Activated CD4-positive, alpha-beta memory T cell treated with anti-CD3 and anti-CD28 coated beads for 36 hours (primary cell): Measurements from ENCODE around the gene OBSL1. TPM values are rescaled to one million over a fixed set of nuclear protein-coding genes. Genes with fewer than 3 reads are reported as not detected.

ENCODE experiments used
- CTCF ChIA-PET: fragments of 350-600 bp; sonication (Branson Sonifier 250); formaldehyde crosslinking; loops from one replicate; lab custom pipeline; 2021; ENCODE audit warnings: antibody characterized with exemption, inconsistent platforms; lab: Charles Lee
- POLR2A ChIA-PET: fragments of 350-600 bp; sonication (Branson Sonifier 250); formaldehyde crosslinking; loops from one replicate; lab custom pipeline; 2021; ENCODE audit warnings: antibody characterized with exemption; lab: Charles Lee
- DNase-seq: peaks from one replicate; pipeline ENCODE4 v3.0.0-alpha.2; 2020
- H3K27ac Mint-ChIP-seq: one replicate; pipeline ENCODE4 v1.8.0; 2021; ENCODE audit warnings: mixed read lengths
- H3K27me3 Mint-ChIP-seq: one replicate; pipeline ENCODE4 v1.8.0; 2021; ENCODE audit warnings: mixed read lengths
- H3K36me3 Mint-ChIP-seq: one replicate; pipeline ENCODE4 v1.8.0; 2021; ENCODE audit warnings: mixed read lengths
- H3K4me1 Mint-ChIP-seq: one replicate; pipeline ENCODE4 v1.8.0; 2021; ENCODE audit warnings: low read depth, mixed read lengths
- H3K4me3 Mint-ChIP-seq: one replicate; pipeline ENCODE4 v1.8.0; 2021; ENCODE audit warnings: mild to moderate bottlenecking, mixed read lengths
- H3K9me3 Mint-ChIP-seq: one replicate; pipeline ENCODE4 v1.8.0; 2021; ENCODE audit warnings: mixed read lengths
- intact Hi-C: fragments of 100-400 bp; cut with micrococcal nuclease; formaldehyde crosslinking; loops from one replicate; pipeline ENCODE4 v1.15.1; 2023
- total RNA-seq, 2 experiments: library from RNA; stranded (reverse); gene quantifications; one replicate each; pipeline ENCODE4 v1.2.3, GENCODE V29; 2021

OBSL1 gene
- total RNA-seq, 2 experiments from 2014 or later: 0.83 to 0.94 TPM

- no peak for DNase-seq
- H3K4me3 Mint-ChIP-seq: peak overlapping the region; percentile 92
- ChIA-PET CTCF (interaction anchor here (0.9 to 6.6 kb wide), 13 partner anchors 10 to 155 kb away, joined by 3 to 73 read pairs (median 5); partner anchors contain the start of genes GMPPA and STK11IP), POLR2A (interaction anchor here (0.6 to 1.4 kb wide), 7 partner anchors 9 to 155 kb away, joined by 3 to 8 read pairs (median 4); partner anchors contain the start of genes DNPEP, GMPPA and STK11IP)
- H3K27me3 Mint-ChIP-seq: no peaks in the 10 kb centered on the region
- intact Hi-C loops: loop anchor here (1.0 to 10.0 kb wide), 5 partner anchors 9 to 368 kb away; partner anchors contain the start of genes CNPPD1, GMPPA, RETREG2 and SLC23A3
- peaks cover 19% of the 10 kb centered on the region for H3K36me3 Mint-ChIP-seq
- H3K9me3 Mint-ChIP-seq: no peaks in the 10 kb centered on the region
- H3K27ac Mint-ChIP-seq: peak overlapping the region; percentile 65
- H3K4me1 Mint-ChIP-seq: peaks cover 22% of the 10 kb centered on the region
Observed at GRCh38 chr2:219542931-219543595, 28.3 kb downstream of the OBSL1 start.

DNA sequence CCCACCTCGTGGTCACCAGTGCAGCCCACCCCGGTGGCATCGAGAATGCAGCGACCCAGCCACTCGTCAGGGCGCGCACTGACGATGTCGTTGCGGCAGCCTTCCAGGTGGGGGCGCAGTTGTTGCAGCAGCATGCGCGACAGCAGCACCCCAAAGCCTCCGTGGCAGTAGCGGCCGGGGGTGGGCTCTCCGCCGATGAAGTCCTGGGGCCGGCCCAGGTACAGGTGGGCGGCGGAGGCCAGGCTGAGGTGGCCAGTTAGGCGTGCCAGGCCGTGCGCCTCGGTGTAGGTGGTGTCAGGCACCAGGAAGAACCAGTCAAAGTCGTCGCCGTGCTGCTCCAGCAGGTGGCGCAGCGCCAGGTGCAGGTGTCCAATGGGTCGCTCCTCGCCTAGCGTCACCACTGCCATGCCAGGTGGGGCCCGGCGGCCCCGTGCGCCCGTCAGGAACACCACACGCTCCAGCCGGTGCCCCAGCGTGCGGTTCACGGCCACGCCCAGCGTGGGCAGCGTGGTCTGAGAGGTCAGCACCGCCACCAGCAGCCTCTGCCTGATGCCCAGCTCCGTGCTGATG lies 29.6 kb downstream of the OBSL1 start:
- no peak overlapping the region for H3K27ac Mint-ChIP-seq
- H3K4me3 Mint-ChIP-seq: peak overlapping the region; percentile 92
- DNase-seq: peak; percentile 91
- peaks cover 19% of the 10 kb centered on the region for H3K36me3 Mint-ChIP-seq
- H3K9me3 Mint-ChIP-seq: no peaks in the 10 kb centered on the region
- peaks cover 22% of the 10 kb centered on the region for H3K4me1 Mint-ChIP-seq
- no peaks in the 10 kb centered on the region for H3K27me3 Mint-ChIP-seq
- POLR2A ChIA-PET: no interaction called here
- CTCF ChIA-PET: interaction anchor here (0.6 to 6.6 kb wide), 35 partner anchors 10 to 185 kb away, joined by 3 to 73 read pairs (median 4); partner anchors contain the start of genes DNPEP, GMPPA, INHA and OBSL1
- intact Hi-C loops: loop anchor here (1.0 to 10.0 kb wide), 3 partner anchors 101 to 367 kb away; partner anchors contain the start of genes CNPPD1, RETREG2 and SLC23A3

DNA sequence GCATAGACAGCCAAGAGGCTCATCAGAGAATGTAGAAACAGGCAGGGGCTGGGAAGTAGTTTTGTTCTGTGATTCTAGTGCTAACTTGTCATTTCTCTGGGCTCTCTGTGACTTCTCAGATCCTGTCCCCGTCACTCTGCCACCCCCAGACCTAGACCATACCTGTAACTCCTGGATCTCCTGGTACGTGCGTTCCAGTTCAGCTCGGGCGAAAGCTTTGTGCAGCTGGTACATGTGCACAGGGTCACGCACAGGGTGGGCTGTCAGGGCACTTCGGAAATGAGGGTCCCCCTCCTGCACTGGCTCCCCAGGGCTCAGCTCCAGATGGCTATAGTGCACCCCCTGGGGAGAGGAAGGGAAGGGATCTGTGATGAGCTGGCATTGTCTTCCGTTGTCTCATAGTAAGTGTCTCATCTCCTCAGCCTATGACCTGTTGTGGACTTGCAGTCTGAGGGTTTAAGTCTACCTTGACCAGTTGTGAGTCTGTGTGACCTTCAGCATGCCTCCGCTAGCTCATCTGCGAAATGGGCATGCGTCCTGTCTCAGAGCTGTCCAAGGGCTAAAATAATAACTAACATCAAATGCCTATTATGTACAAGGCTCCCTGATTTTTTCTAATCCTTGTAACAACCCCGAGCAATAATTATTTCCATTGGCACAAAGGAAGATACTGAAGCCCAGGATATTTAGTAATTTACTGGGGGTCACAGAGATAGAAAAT lies 30.4 kb downstream of the OBSL1 start:
- Mint-ChIP-seq H3K4me3 (no peak overlapping the region), H3K36me3 (peaks cover 19% of the 10 kb centered on the region), H3K27me3 (no peaks in the 10 kb centered on the region), H3K9me3 (no peaks in the 10 kb centered on the region), H3K27ac (no peak overlapping the region), H3K4me1 (peaks cover 22% of the 10 kb centered on the region)
- POLR2A ChIA-PET: no interaction called here
- CTCF ChIA-PET: interaction anchor here (0.6 to 6.6 kb wide), 28 partner anchors 9 to 185 kb away, joined by 3 to 73 read pairs (median 4); partner anchors contain the start of genes DNPEP, GMPPA, INHA and OBSL1
- intact Hi-C loops: loop anchor here (1.0 to 10.0 kb wide), 3 partner anchors 101 to 366 kb away; partner anchors contain the start of genes CNPPD1, RETREG2 and SLC23A3
- no peak for DNase-seq

DNA sequence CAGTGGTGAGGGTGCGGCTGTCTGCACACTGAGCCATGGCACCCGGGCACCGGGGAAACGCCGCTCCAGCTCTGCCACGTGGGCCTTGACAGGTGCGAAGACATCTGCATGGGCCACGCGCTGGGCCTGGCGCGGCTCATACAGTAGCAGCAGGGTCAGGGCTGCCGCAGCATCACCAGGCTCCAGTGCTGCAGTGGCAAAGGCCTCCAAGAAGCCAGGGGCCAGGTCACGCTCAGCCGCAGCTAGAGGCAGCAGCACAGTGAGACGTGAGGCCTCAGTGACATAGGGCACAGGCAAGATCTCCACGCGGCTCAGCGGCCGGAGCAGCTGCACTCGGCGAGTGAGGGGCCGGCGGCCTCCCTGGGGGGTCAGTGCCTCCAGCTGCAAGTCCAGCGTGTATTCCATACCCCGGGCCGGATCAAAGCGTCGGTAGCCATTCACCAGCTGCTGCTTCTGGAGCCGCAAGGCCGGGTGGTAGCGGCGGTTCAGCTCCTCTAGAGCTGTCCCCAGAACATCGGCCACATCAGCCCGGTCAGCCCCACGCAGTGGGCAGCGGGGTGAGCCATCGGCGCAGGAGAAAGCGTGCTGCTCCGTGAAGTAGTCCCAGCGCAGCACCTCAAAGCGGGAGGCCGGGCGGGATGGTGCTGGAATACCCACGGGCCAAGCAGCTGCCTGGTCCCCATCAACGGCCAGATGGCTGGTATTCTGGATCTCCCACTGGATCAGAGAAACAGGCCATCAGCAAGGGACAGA lies 31.2 kb downstream of the OBSL1 start:
- Mint-ChIP-seq H3K4me1 (peaks cover 22% of the 10 kb centered on the region), H3K27me3 (peaks cover 4% of the 10 kb centered on the region), H3K9me3 (no peaks in the 10 kb centered on the region), H3K4me3 (no peak overlapping the region), H3K27ac (no peak overlapping the region), H3K36me3 (peaks cover 19% of the 10 kb centered on the region)
- DNase-seq: no peak
- intact Hi-C loops: loop anchor here (10.0 kb wide), 1 partner anchor 365 kb away; the partner anchor contains the start of genes CNPPD1, RETREG2 and SLC23A3
- CTCF ChIA-PET: interaction anchor here (0.7 to 6.6 kb wide), 13 partner anchors 10 to 153 kb away, joined by 3 to 73 read pairs (median 10); partner anchors contain the start of genes DNPEP, GMPPA and STK11IP
- POLR2A ChIA-PET: no interaction called here

GRCh38 chr2:219538956-219539788 lies 32.2 kb downstream of the OBSL1 start:
- Mint-ChIP-seq H3K9me3 (no peaks in the 10 kb centered on the region), H3K4me1 (peaks cover 15% of the 10 kb centered on the region), H3K36me3 (peaks cover 19% of the 10 kb centered on the region), H3K27me3 (peaks cover 4% of the 10 kb centered on the region), H3K27ac (no peak overlapping the region), H3K4me3 (no peak overlapping the region)
- intact Hi-C loops: no loop called here
- POLR2A ChIA-PET: no interaction called here
- CTCF ChIA-PET: interaction anchor here (0.7 to 6.6 kb wide), 5 partner anchors 10 to 104 kb away, joined by 3 to 73 read pairs (median 10); no protein-coding TSS in a partner anchor
- no peak for DNase-seq

GRCh38 chr2:219538504-219538951 lies 32.8 kb downstream of the OBSL1 start:
- Mint-ChIP-seq H3K4me3 (no peak overlapping the region), H3K36me3 (peaks cover 19% of the 10 kb centered on the region), H3K4me1 (peaks cover 14% of the 10 kb centered on the region), H3K27ac (no peak overlapping the region), H3K9me3 (no peaks in the 10 kb centered on the region), H3K27me3 (peaks cover 4% of the 10 kb centered on the region)
- ChIA-PET POLR2A (no interaction called here), CTCF (interaction anchor here (1.3 to 4.6 kb wide), 4 partner anchors 9 to 136 kb away, joined by 3 to 47 read pairs (median 8); no protein-coding TSS in a partner anchor)
- intact Hi-C loops: no loop called here
- DNase-seq: no peak

DNA sequence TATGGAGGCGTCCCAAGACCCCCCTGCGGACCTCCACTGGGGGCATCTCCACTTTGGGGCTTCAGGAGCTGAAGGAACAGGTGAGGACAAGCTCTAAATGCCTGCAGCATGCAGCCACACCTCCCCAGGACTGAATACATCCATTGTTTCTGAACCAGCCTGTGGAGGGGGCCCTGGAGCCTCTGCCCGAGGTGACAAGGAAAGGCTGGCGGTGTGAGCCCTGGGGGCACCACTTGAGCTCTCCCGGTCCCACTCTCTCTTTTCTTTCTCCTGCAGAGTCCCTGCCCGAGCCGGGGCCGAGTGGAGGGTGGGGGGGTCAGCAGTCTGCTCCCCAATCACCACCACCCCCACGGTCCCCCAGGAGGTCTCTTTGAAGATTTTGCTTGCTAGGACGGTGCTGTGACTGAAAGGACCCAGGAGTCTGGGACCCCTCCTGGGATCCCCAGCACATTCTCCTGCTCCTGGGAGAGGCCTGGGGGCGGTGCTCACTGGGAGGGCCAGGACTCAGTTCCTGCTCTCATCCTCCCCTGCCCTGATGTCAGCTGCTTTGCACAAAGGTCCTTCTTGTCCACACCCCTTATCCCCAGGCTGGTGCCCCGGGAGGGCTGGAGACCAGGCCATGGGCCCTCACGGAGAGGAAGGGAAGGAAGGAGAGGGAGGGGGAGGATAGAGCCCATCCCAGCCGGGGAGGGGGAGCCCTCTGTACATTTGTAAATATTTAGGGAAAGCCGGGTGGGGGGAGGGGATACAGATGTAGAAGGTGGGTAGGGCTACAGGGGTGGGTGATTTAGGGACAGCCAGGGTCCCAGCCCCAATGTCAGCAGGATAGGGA lies 33.5 kb downstream of the OBSL1 start:
- H3K4me1 Mint-ChIP-seq: peaks cover 14% of the 10 kb centered on the region
- peaks cover 19% of the 10 kb centered on the region for H3K36me3 Mint-ChIP-seq
- H3K9me3 Mint-ChIP-seq: no peaks in the 10 kb centered on the region
- no peak for DNase-seq
- H3K27ac Mint-ChIP-seq: no peak overlapping the region
- ChIA-PET POLR2A (no interaction called here), CTCF (interaction anchor here (1.1 to 4.6 kb wide), 7 partner anchors 8 to 136 kb away, joined by 3 to 47 read pairs (median 5); a partner anchor contains a TSS)
- intact Hi-C loops: no loop called here
- H3K4me3 Mint-ChIP-seq: no peak overlapping the region
- H3K27me3 Mint-ChIP-seq: peaks cover 4% of the 10 kb centered on the region

DNA sequence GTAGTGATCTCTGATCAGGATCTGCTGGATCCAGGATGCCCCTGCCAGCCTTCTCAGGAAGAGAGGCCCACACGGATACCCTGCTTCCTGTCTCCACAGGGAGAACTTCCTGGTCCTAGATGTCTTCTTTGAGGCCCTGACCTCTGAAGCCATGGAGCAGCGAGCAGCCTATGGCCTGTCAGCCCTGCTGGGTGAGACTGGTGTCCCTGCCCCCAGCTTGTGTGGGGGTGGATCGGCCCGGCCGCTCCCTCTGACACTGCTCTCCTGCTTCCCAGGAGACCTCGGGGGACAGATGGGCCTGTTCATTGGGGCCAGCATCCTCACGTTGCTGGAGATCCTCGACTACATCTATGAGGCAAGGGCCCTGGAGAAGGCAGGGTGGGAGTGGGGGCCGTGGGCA lies 34.4 kb downstream of the OBSL1 start:
- ChIA-PET CTCF (interaction anchor here (1.1 to 1.6 kb wide), 4 partner anchors 40 to 135 kb away, joined by 3 to 5 read pairs (median 3); a partner anchor contains a TSS), POLR2A (no interaction called here)
- no peak for DNase-seq
- Mint-ChIP-seq H3K27ac (no peak overlapping the region), H3K4me1 (peaks cover 7% of the 10 kb centered on the region), H3K9me3 (no peaks in the 10 kb centered on the region), H3K27me3 (peaks cover 4% of the 10 kb centered on the region), H3K36me3 (peaks cover 19% of the 10 kb centered on the region), H3K4me3 (no peak overlapping the region)
- intact Hi-C loops: no loop called here

DNA sequence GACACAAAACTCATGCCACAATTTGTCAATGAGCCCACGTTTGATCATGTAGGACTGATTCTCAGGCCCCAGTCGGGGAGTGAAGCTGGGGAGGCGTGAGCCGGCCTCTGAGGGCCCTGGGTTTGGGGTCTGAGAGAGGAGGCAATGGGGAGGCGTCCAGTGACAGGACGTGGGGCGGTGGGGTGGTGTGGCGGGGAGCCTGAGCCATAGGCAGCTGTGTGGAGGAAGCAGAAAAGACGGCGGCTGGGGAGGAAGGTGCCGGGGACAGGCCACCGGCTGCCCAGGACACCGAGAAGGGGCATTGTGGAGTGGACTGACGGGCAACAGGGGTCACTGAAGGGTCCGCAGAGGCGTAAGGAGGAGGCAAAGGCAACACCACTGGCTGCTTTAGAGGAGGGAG lies 34.9 kb downstream of the OBSL1 start:
- peaks cover 4% of the 10 kb centered on the region for H3K4me1 Mint-ChIP-seq
- ChIA-PET CTCF (interaction anchor here (1.2 to 1.6 kb wide), 2 partner anchors 40 to 41 kb away, joined by 3 to 5 read pairs; a partner anchor contains a TSS), POLR2A (no interaction called here)
- H3K4me3 Mint-ChIP-seq: no peak overlapping the region
- no peak overlapping the region for H3K27ac Mint-ChIP-seq
- DNase-seq: no peak
- H3K36me3 Mint-ChIP-seq: peaks cover 19% of the 10 kb centered on the region
- intact Hi-C loops: no loop called here
- H3K9me3 Mint-ChIP-seq: no peaks in the 10 kb centered on the region
- H3K27me3 Mint-ChIP-seq: peaks cover 8% of the 10 kb centered on the region
